ENCODE data around the gene TMEM132C.

DNA sequence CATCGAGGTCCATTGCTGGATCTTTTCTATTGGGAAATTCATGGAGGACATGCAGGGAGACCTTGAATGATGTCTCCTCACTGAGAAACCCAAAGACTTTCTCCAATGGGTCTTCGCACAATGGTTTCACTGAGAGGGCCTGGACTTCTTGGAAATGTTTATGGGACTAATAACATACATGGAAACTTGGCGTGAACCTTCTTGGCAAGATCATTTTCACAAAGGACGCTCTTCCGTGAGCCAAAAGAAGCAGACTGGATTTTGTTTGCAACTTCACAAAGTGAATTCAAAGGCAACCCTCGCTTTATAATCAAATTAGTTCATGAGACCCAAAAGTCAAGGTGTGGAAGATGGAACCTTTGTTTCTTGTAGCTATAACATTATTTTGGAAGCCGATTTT is 154.4 kb downstream of the TMEM132C start:
- no peak for TF ChIP-seq GABPA (IDR thresholded peaks at IDR 0.05; ENCODE audit: low read depth)
- TF ChIP-seq, protein P1, sequence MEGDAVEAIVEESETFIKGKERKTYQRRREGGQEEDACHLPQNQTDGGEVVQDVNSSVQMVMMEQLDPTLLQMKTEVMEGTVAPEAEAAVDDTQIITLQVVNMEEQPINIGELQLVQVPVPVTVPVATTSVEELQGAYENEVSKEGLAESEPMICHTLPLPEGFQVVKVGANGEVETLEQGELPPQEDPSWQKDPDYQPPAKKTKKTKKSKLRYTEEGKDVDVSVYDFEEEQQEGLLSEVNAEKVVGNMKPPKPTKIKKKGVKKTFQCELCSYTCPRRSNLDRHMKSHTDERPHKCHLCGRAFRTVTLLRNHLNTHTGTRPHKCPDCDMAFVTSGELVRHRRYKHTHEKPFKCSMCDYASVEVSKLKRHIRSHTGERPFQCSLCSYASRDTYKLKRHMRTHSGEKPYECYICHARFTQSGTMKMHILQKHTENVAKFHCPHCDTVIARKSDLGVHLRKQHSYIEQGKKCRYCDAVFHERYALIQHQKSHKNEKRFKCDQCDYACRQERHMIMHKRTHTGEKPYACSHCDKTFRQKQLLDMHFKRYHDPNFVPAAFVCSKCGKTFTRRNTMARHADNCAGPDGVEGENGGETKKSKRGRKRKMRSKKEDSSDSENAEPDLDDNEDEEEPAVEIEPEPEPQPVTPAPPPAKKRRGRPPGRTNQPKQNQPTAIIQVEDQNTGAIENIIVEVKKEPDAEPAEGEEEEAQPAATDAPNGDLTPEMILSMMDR (IDR thresholded peaks at IDR 0.05; ENCODE audit: insufficient read depth, low read length), result no peak
- TF ChIP-seq, protein P2, sequence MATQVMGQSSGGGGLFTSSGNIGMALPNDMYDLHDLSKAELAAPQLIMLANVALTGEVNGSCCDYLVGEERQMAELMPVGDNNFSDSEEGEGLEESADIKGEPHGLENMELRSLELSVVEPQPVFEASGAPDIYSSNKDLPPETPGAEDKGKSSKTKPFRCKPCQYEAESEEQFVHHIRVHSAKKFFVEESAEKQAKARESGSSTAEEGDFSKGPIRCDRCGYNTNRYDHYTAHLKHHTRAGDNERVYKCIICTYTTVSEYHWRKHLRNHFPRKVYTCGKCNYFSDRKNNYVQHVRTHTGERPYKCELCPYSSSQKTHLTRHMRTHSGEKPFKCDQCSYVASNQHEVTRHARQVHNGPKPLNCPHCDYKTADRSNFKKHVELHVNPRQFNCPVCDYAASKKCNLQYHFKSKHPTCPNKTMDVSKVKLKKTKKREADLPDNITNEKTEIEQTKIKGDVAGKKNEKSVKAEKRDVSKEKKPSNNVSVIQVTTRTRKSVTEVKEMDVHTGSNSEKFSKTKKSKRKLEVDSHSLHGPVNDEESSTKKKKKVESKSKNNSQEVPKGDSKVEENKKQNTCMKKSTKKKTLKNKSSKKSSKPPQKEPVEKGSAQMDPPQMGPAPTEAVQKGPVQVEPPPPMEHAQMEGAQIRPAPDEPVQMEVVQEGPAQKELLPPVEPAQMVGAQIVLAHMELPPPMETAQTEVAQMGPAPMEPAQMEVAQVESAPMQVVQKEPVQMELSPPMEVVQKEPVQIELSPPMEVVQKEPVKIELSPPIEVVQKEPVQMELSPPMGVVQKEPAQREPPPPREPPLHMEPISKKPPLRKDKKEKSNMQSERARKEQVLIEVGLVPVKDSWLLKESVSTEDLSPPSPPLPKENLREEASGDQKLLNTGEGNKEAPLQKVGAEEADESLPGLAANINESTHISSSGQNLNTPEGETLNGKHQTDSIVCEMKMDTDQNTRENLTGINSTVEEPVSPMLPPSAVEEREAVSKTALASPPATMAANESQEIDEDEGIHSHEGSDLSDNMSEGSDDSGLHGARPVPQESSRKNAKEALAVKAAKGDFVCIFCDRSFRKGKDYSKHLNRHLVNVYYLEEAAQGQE (IDR thresholded peaks at IDR 0.05; ENCODE audit: insufficient replicate concordance, low read depth), result no peak
- TF ChIP-seq POLR2AphosphoS5 (IDR thresholded peaks at IDR 0.05; ENCODE audit: low read depth), result no peak
- TF ChIP-seq SPI1 (IDR thresholded peaks at IDR 0.05; ENCODE audit: borderline replicate concordance, low read depth), result no peak

All from HL-60 (cell line).